ENCODE measurements around the gene AKAP12.
A peak's percentile ranks its signal among the peaks of the same experiment; 100 is the strongest.

AKAP12 gene
- total RNA-seq = 0 to 40.1 (median 4.2) reads per million in 9 experiments

GRCh38 chr6:151239603-151240035 lies at the start of gene AKAP12:
TSS of gene AKAP12 (plus strand) at chr6:151239967. CDS start at chr6:151240563, 596 bp downstream.
- H3K4me1 Mint-ChIP-seq (ENCODE audit: low read depth in 2 of 2) = peaks cover 0 to 2% of the 10 kb centered on the region in 2 donors
- H3K9me3 Mint-ChIP-seq = no peaks in the 10 kb centered on the region
- ATAC-seq (replicated peaks) (no peak), DNase-seq (no peak)
- H3K36me3 Mint-ChIP-seq (ENCODE audit: insufficient read depth) = no peaks in the 10 kb centered on the region
- H3K27me3 Mint-ChIP-seq = peaks cover 60 to 79% of the 10 kb centered on the region in 2 donors
- H3K4me3 Mint-ChIP-seq = peak within 1 kb of the TSS; percentile 41 to 64
- no peak within 1 kb of the TSS for H3K27ac Mint-ChIP-seq

DNA sequence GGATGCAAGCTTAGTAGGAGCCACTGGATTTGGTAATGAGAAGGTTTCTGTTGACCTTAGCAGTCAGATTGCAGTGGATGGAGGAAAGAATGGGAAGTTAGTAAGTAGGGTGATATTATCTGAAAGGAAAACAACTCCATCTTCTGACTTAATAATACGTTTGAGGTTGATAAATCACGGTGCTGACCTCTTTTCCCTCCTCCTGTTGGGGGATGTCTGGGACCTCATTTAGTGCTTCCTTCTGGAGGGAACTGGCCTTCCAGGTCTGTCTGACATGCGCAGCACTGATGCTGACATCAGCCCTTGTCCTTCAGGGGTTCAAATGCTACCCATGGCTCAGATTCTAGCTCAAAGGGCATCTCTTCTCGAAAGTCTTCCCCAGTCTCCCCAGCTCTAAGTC lies 48.2 kb upstream of the AKAP12 start:
- ATAC-seq (replicated peaks) = no peak
- no peaks in the 10 kb centered on the region for H3K9me3 Mint-ChIP-seq

GRCh38 chr6:151196555-151196954 lies 43.2 kb upstream of the AKAP12 start:
- no peaks in the 10 kb centered on the region for H3K36me3 Mint-ChIP-seq (ENCODE audit: insufficient read depth)
- H3K9me3 Mint-ChIP-seq = no peaks in the 10 kb centered on the region
- H3K4me3 Mint-ChIP-seq = no peak overlapping the region
- peak overlapping the region in 1 of 2 donors; percentile 41 for H3K27ac Mint-ChIP-seq
- ATAC-seq (replicated peaks) = no peak
- peaks cover 5 to 7% of the 10 kb centered on the region in 2 donors for H3K27me3 Mint-ChIP-seq
- no peaks in the 10 kb centered on the region for H3K4me1 Mint-ChIP-seq (ENCODE audit: low read depth in 2 of 2)
- DNase-seq = no peak

More for the DNA sequence above, 48.2 kb upstream of the AKAP12 start:
- Mint-ChIP-seq H3K36me3 (ENCODE audit: insufficient read depth) (no peaks in the 10 kb centered on the region), H3K27me3 (peaks cover 14 to 15% of the 10 kb centered on the region in 2 donors), H3K27ac (no peak overlapping the region), H3K4me3 (no peak overlapping the region), H3K4me1 (ENCODE audit: low read depth in 2 of 2) (no peaks in the 10 kb centered on the region)
- no peak for DNase-seq

GRCh38 chr6:151197556-151197955 lies 42.2 kb upstream of the AKAP12 start:
- ATAC-seq (replicated peaks) = no peak
- peaks cover 0 to 5% of the 10 kb centered on the region in 2 donors for H3K27me3 Mint-ChIP-seq
- no peaks in the 10 kb centered on the region for H3K9me3 Mint-ChIP-seq
- H3K4me1 Mint-ChIP-seq (ENCODE audit: low read depth in 2 of 2) = no peaks in the 10 kb centered on the region
- no peaks in the 10 kb centered on the region for H3K36me3 Mint-ChIP-seq (ENCODE audit: insufficient read depth)
- no peak overlapping the region for H3K4me3 Mint-ChIP-seq
- no peak overlapping the region for H3K27ac Mint-ChIP-seq
- no peak for DNase-seq

- Mint-ChIP-seq H3K9me3 (no peaks in the 10 kb centered on the region), H3K4me1 (ENCODE audit: low read depth in 2 of 2) (no peaks in the 10 kb centered on the region), H3K36me3 (ENCODE audit: insufficient read depth) (no peaks in the 10 kb centered on the region), H3K27me3 (no peaks in the 10 kb centered on the region), H3K4me3 (no peak overlapping the region), H3K27ac (no peak overlapping the region)
- no peak for DNase-seq
- no peak for ATAC-seq (replicated peaks)
Observed at GRCh38 chr6:151199991-151200390, 39.8 kb upstream of the AKAP12 start.

DNA sequence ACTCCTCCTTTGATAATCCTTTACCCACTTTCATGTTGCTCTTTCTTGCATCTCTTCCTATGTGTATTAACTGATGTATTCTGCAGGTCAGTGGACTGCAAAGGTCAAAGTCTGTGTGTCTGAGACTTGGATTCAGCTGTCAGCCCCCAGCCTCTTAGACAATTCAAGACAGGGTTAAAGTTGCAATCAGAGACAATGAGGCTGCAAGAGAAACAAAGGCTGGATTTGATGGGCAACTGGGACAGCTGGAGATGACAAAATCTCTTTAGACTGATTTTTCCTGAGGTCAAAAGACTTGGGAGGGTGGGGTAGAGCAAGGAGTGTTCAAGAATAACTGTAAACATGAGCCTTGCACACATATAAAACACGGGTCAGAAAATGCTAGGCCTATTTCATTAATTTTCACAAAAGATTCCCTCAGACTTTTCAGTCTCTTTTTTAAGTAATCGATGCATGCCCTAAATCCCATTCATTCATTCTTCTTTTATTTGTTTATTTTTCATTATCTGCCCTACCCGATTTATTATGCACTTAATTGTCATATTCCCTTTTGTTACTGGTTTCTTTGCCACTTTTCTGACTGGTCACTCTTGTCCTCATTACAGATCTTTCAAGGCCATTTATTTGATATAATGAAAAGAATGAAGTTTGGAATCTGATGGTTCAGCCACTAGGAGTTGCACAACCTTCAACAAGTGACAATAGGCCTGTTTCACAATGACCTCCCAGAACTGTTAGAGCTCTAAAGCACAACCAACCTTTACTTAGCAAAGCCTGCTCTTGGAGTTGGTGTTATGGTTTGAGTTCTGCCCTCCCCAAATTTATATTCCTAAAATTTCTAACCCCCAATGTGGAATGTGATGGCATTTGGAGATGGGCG lies 33.8 kb upstream of the AKAP12 start:
- peaks cover 30 to 34% of the 10 kb centered on the region in 2 donors for H3K27me3 Mint-ChIP-seq
- no peaks in the 10 kb centered on the region for H3K4me1 Mint-ChIP-seq (ENCODE audit: low read depth in 2 of 2)
- no peak overlapping the region for H3K27ac Mint-ChIP-seq
- ATAC-seq (replicated peaks) (no peak), DNase-seq (no peak)
- no peaks in the 10 kb centered on the region for H3K36me3 Mint-ChIP-seq (ENCODE audit: insufficient read depth)
- H3K4me3 Mint-ChIP-seq = no peak overlapping the region
- peaks cover 0 to 1% of the 10 kb centered on the region in 2 donors for H3K9me3 Mint-ChIP-seq

DNA sequence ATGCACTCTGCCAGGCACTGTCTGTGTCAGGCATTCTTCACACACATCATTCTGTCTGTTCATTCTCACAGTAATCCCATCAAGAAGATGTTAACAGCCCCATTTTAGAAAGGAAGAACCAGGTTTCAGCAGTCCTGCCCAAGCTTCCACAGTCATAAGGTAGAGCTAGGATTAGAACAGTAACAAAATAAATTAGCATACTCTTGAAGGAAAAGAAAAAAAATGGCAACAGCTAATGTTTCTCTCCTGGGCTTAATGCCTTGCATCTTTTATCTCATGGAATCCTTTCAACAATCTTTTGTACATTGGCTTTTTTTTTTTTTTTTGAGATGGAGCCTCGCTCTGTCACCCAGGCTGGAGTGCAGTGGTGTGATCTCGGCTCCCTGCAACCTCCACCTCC lies 32.1 kb upstream of the AKAP12 start:
- no peak for ATAC-seq (replicated peaks)
- H3K4me3 Mint-ChIP-seq = no peak overlapping the region
- H3K27ac Mint-ChIP-seq = no peak overlapping the region
- H3K4me1 Mint-ChIP-seq (ENCODE audit: low read depth in 2 of 2) = no peaks in the 10 kb centered on the region
- H3K36me3 Mint-ChIP-seq (ENCODE audit: insufficient read depth) = no peaks in the 10 kb centered on the region
- peaks cover 36 to 42% of the 10 kb centered on the region in 2 donors for H3K27me3 Mint-ChIP-seq
- no peak for DNase-seq
- H3K9me3 Mint-ChIP-seq = peaks cover 0 to 3% of the 10 kb centered on the region in 2 donors

DNA sequence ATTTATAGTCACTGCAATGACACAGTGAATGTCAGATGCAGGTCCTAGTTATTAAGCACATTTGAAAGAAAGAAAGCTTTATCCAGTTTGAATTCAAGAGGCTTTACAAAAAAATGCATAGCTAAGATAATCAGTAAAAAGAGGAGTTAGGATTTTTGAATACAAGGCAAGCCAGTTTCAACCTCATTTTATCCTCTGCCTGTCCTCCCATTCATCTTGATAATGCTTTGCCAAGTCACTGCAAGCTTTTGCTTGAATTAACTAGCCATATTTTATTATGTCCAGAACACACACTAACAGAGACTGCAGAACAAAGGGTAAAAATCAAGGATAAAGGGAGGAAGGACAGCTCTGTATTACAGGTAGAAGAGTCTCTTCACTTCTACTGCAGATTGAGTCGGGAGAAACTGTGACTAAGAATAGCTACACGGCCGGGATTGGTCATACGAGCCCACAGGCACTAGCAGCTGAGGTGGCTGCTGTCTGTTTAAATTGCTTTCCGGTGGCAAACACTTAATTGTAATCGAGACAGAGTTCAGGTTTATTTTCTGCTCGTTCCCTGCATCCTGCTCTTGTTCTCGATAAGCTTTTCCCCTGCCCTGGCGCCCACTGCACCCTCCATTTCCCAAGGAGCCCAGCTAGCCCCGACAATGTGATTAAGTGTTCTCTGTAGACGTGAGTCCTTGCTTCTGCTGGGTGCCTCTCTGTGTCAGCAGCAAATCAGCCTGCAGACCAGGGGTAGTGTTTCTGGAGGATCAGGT lies 30.5 kb upstream of the AKAP12 start:
- Mint-ChIP-seq H3K9me3 (peaks cover 0 to 3% of the 10 kb centered on the region in 2 donors), H3K36me3 (ENCODE audit: insufficient read depth) (no peaks in the 10 kb centered on the region), H3K4me1 (ENCODE audit: low read depth in 2 of 2) (no peaks in the 10 kb centered on the region), H3K4me3 (no peak overlapping the region), H3K27ac (no peak overlapping the region), H3K27me3 (peaks cover 36 to 42% of the 10 kb centered on the region in 2 donors)
- ATAC-seq (replicated peaks) = no peak
- no peak for DNase-seq

- Mint-ChIP-seq H3K4me3 (no peak overlapping the region), H3K36me3 (ENCODE audit: insufficient read depth) (no peaks in the 10 kb centered on the region), H3K27ac (no peak overlapping the region), H3K4me1 (ENCODE audit: low read depth in 2 of 2) (no peaks in the 10 kb centered on the region), H3K27me3 (peaks cover 34 to 45% of the 10 kb centered on the region in 2 donors), H3K9me3 (peaks cover 0 to 3% of the 10 kb centered on the region in 2 donors)
- ATAC-seq (replicated peaks) (no peak), DNase-seq (no peak)
Observed at GRCh38 chr6:151211075-151211474, 28.7 kb upstream of the AKAP12 start.

DNA sequence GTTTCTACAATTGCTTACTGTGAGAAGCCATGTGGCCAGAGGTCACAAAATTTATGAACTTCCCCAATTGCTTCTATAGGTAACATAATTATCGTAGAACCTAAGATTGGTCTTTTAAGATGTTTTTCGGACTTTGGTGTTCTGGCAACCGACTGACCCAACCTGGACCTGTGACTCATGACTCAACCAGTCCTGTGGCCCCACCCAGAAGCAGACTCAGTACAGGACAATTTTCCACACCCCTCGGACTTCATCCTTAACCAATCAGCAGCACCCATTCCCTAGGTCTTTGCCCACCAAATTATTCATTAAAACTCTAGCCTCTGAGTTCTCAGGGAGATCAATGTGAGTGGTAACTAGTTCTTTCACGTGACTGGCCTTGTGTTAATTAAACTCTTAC lies 26.4 kb upstream of the AKAP12 start:
- DNase-seq (no peak), ATAC-seq (replicated peaks) (no peak)
- Mint-ChIP-seq H3K4me1 (ENCODE audit: low read depth in 2 of 2) (no peaks in the 10 kb centered on the region), H3K9me3 (peaks cover 0 to 2% of the 10 kb centered on the region in 2 donors), H3K27me3 (peaks cover 31 to 37% of the 10 kb centered on the region in 2 donors), H3K27ac (no peak overlapping the region), H3K4me3 (no peak overlapping the region), H3K36me3 (ENCODE audit: insufficient read depth) (no peaks in the 10 kb centered on the region)

GRCh38 chr6:151215999-151216398 lies 23.8 kb upstream of the AKAP12 start:
- H3K9me3 Mint-ChIP-seq = peaks cover 0 to 2% of the 10 kb centered on the region in 2 donors
- no peak for ATAC-seq (replicated peaks)
- H3K27ac Mint-ChIP-seq = no peak overlapping the region
- no peak for DNase-seq
- H3K4me3 Mint-ChIP-seq = no peak overlapping the region
- H3K36me3 Mint-ChIP-seq (ENCODE audit: insufficient read depth) = no peaks in the 10 kb centered on the region
- peaks cover 18 to 21% of the 10 kb centered on the region in 2 donors for H3K27me3 Mint-ChIP-seq
- no peaks in the 10 kb centered on the region for H3K4me1 Mint-ChIP-seq (ENCODE audit: low read depth in 2 of 2)

DNA sequence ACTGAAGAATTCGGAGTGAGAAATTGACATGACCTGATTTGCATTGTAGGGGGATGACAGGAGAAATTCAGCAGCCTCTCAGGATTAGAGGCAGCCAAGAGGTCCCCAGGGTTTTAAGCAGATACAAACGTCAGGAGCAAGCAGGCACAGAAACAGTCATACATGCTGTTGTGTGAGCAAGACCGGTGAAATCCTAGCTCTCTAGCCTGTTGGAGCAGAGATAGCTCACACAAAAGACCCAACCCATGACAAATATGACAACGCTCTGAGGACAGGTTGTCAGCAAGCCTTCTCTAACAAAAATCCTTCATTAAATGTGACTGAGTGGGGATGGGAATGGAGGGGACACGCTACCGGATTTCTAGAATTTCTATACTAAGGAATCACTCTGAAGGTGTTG lies 23.0 kb upstream of the AKAP12 start:
- Mint-ChIP-seq H3K36me3 (ENCODE audit: insufficient read depth) (no peaks in the 10 kb centered on the region), H3K4me1 (ENCODE audit: low read depth in 2 of 2) (no peaks in the 10 kb centered on the region), H3K27me3 (peaks cover 11 to 16% of the 10 kb centered on the region in 2 donors), H3K4me3 (no peak overlapping the region), H3K9me3 (no peaks in the 10 kb centered on the region), H3K27ac (no peak overlapping the region)
- ATAC-seq (replicated peaks) = no peak
- DNase-seq = no peak

- Mint-ChIP-seq H3K27ac (no peak overlapping the region), H3K4me3 (no peak overlapping the region), H3K4me1 (ENCODE audit: low read depth in 2 of 2) (no peaks in the 10 kb centered on the region), H3K9me3 (no peaks in the 10 kb centered on the region), H3K36me3 (ENCODE audit: insufficient read depth) (no peaks in the 10 kb centered on the region), H3K27me3 (peaks cover 11 to 16% of the 10 kb centered on the region in 2 donors)
- DNase-seq = no peak
- no peak for ATAC-seq (replicated peaks)
Observed at GRCh38 chr6:151219192-151219591, 20.6 kb upstream of the AKAP12 start.

Data from effector memory CD8-positive, alpha-beta T cell (primary cell).